IMR-90 (cell line): ENCODE results near the gene SLC25A51. TPM values are rescaled to one million over a fixed set of nuclear protein-coding genes. Genes with fewer than 3 reads are reported as not detected.

Source experiments
- ATAC-seq: fragments of 200-7000 bp; cut with Tn5 transposase; 2 replicates; pipeline ENCODE4 v1.9.1; 2020; ENCODE audit warnings: low read depth, mild to moderate bottlenecking, moderate library complexity
- BruUV-seq: library from RNA; stranded (reverse); fragments of 400-500 nt; replicated peaks from 2 replicates; lab custom pipeline; 2021; lab: Mats Ljungman, UMichigan
- CTCF ChIA-PET: fragments of 300-600 bp; formaldehyde crosslinking; extraction: SDS; loops from one replicate; lab custom pipeline; 2021; ENCODE audit warnings: antibody characterized with exemption; lab: Yijun Ruan, JAX
- POLR2A ChIA-PET: fragments of 300-600 bp; sonication (Branson Sonifier 250); formaldehyde crosslinking; loops from one replicate; lab custom pipeline; 2022; ENCODE audit warnings: antibody characterized with exemption; ENCODE audit not compliant: unreplicated experiment; lab: Charles Lee
- DNase-seq: peaks from one replicate; pipeline ENCODE4 v3.0.0; 2013
- H2AFZ ChIP-seq: replicated peaks from 2 replicates; pipeline ENCODE3; 2013; ENCODE audit warnings: low read length, mild to moderate bottlenecking; ENCODE audit not compliant: poor library complexity
- H2AK5ac ChIP-seq: 2 replicates; pipeline ENCODE4 v1.6.1; 2013; ENCODE audit warnings: low read depth, low read length, inconsistent platforms
- H2AK9ac ChIP-seq: replicated peaks from 2 replicates; pipeline ENCODE3; 2013; ENCODE audit warnings: mild to moderate bottlenecking, low read depth, low read length, moderate library complexity; ENCODE audit not compliant: poor library complexity
- H2BK120ac ChIP-seq: 2 replicates; pipeline ENCODE4 v1.6.1; 2013; ENCODE audit warnings: low read depth, low read length, inconsistent platforms
- H2BK15ac ChIP-seq: 3 replicates; pipeline ENCODE4 v1.6.1; 2013; ENCODE audit warnings: low read depth, low read length, inconsistent platforms
- H2BK20ac ChIP-seq: 2 replicates; pipeline ENCODE4 v1.6.1; 2013; ENCODE audit warnings: low read depth, mild to moderate bottlenecking, inconsistent platforms, low read length, moderate library complexity
- H2BK5ac ChIP-seq: 2 replicates; pipeline ENCODE4 v1.6.1; 2013; ENCODE audit warnings: mild to moderate bottlenecking, low read depth, low read length, inconsistent platforms; ENCODE audit not compliant: poor library complexity, severe bottlenecking
- H3K14ac ChIP-seq: replicated peaks from 2 replicates; pipeline ENCODE4 v1.6.1; 2013; ENCODE audit warnings: low read depth, low read length, inconsistent platforms
- H3K18ac ChIP-seq: 2 replicates; pipeline ENCODE4 v1.6.1; 2013; ENCODE audit warnings: low read depth, low read length, control low read depth
- H3K23ac ChIP-seq: 2 replicates; pipeline ENCODE4 v1.6.1; 2013; ENCODE audit warnings: low read depth, low read length, inconsistent platforms
- H3K27ac ChIP-seq: 2 replicates; pipeline ENCODE4 v1.5.1; 2013; ENCODE audit warnings: mild to moderate bottlenecking, control low read depth, low read length; ENCODE audit not compliant: insufficient read depth
- H3K27me3 ChIP-seq: 2 replicates; pipeline ENCODE4 v1.6.1; 2013; ENCODE audit warnings: low read length; ENCODE audit not compliant: control insufficient read depth, insufficient read depth
- H3K36me3 ChIP-seq: 2 replicates; pipeline ENCODE4 v1.6.1; 2013; ENCODE audit warnings: low read length, mixed read lengths; ENCODE audit not compliant: control insufficient read depth, insufficient read depth
- H3K4ac ChIP-seq: 2 replicates; pipeline ENCODE4 v1.6.1; 2013; ENCODE audit warnings: low read depth, low read length, inconsistent platforms
- H3K4me1 ChIP-seq: 2 replicates; pipeline ENCODE4 v1.6.1; 2013; ENCODE audit warnings: low read length, mixed read lengths; ENCODE audit not compliant: control insufficient read depth, insufficient read depth
- H3K4me2 ChIP-seq: 2 replicates; pipeline ENCODE4 v1.6.1; 2013; ENCODE audit warnings: low read depth, mild to moderate bottlenecking, control low read depth, low read length, moderate library complexity
- H3K4me3 ChIP-seq: 2 replicates; pipeline ENCODE4 v1.5.1; 2013; ENCODE audit warnings: low read depth, mild to moderate bottlenecking, control low read depth, low read length, moderate library complexity; ENCODE audit not compliant: insufficient read depth
- H3K56ac ChIP-seq: 2 replicates; pipeline ENCODE4 v1.6.1; 2013; ENCODE audit warnings: low read length, inconsistent platforms; ENCODE audit not compliant: insufficient read depth; ENCODE audit errors: extremely low read depth
- H3K79me1 ChIP-seq, 2 experiments: 2 replicates each; pipeline ENCODE4 v1.6.1; 2013; ENCODE audit warnings: low read length in 2 of 2, inconsistent platforms in 1 of 2, low read depth in 1 of 2
- H3K9ac ChIP-seq: 2 replicates; pipeline ENCODE4 v1.6.1; 2013; ENCODE audit warnings: low read depth, low read length, control low read depth
- H3K9me1 ChIP-seq: 2 replicates; pipeline ENCODE4 v1.6.1; 2013; ENCODE audit warnings: low read length, inconsistent platforms; ENCODE audit not compliant: insufficient read depth
- H3K9me3 ChIP-seq: 2 replicates; pipeline ENCODE4 v1.6.1; 2013; ENCODE audit warnings: low read length; ENCODE audit not compliant: control insufficient read depth, insufficient read depth
- H4K20me1 ChIP-seq: 2 replicates; pipeline ENCODE4 v1.6.1; 2013; ENCODE audit warnings: low read length, inconsistent platforms; ENCODE audit not compliant: insufficient read depth
- H4K5ac ChIP-seq: 2 replicates; pipeline ENCODE4 v1.6.1; 2013; ENCODE audit warnings: mild to moderate bottlenecking, low read depth, low read length, control low read depth
- H4K8ac ChIP-seq, 2 experiments: 2 replicates each; pipeline ENCODE4 v1.6.1; 2013; ENCODE audit warnings: low read depth in 2 of 2, low read length in 2 of 2, control low read depth in 1 of 2, inconsistent platforms in 1 of 2
- H4K91ac ChIP-seq: 2 replicates; pipeline ENCODE4 v1.6.1; 2013; ENCODE audit warnings: low read depth, low read length, inconsistent platforms; ENCODE audit not compliant: insufficient read depth
- CEBPB ChIP-seq: IDR thresholded peaks from 2 replicates; pipeline ENCODE4 v1.6.1; 2012; ENCODE audit warnings: low read depth, low read length, improper control_type of control experiment
- CHD1 ChIP-seq: IDR thresholded peaks from 2 replicates; pipeline ENCODE4 v1.6.1; 2012; ENCODE audit warnings: low read depth, low read length, improper control_type of control experiment
- MAFK ChIP-seq: IDR thresholded peaks from 2 replicates; pipeline ENCODE4 v1.6.1; 2012; ENCODE audit warnings: low read depth, low read length, improper control_type of control experiment
- MAZ ChIP-seq: IDR thresholded peaks from 2 replicates; pipeline ENCODE4 v1.6.1; 2012; ENCODE audit warnings: low read depth, mild to moderate bottlenecking, low read length, improper control_type of control experiment, moderate library complexity, borderline replicate concordance
- NFE2L2 ChIP-seq: fragments of 150-350 bp; IDR thresholded peaks from 2 replicates; pipeline ENCODE4 v1.6.1; 2016; ENCODE audit warnings: low read depth, mild to moderate bottlenecking, low read length
- RFX5 ChIP-seq: IDR thresholded peaks from 2 replicates; pipeline ENCODE4 v1.8.0; 2012; ENCODE audit warnings: low read depth, mild to moderate bottlenecking, low read length, moderate library complexity
- SMC3 ChIP-seq: fragments of 150-350 bp; IDR thresholded peaks from 2 replicates; pipeline ENCODE4 v1.6.1; 2016; ENCODE audit warnings: low read depth, mild to moderate bottlenecking, antibody characterized with exemption, low read length, moderate library complexity
- WGBS, 2 experiments: methylation state at CpG; one replicate each; pipeline versions ENCODE4 v1.1.5 to v1.1.7; 2013; ENCODE audit warnings: missing lambda C conversion rate in 2 of 2; ENCODE audit not compliant: insufficient read length in 1 of 2; ENCODE audit errors: extremely low coverage in 2 of 2; 5-methylcytosine and 5-hydroxymethylcytosine counted together
- dilution Hi-C: fragments of 300-500 bp; cut with HindIII; formaldehyde crosslinking; loops from one replicate; pipeline ENCODE4 v1.14.3; 2018; ENCODE audit warnings: low sequenced_read_pairs; ENCODE audit not compliant: unreplicated experiment
- in situ Hi-C: fragments of 300-500 bp; cut with MboI; formaldehyde crosslinking; loops from 3 replicates; pipeline ENCODE4 v1.14.3; 2019; ENCODE audit warnings: low sequenced_read_pairs, inconsistent platforms, mixed read lengths
- intact Hi-C: fragments of 100-400 bp; cut with micrococcal nuclease; formaldehyde crosslinking; loops from 2 replicates; pipeline ENCODE4 v1.10.0; 2022
- polyA plus RNA-seq, 3 experiments: library from polyadenylated mRNA; depleted of rRNA; stranded (reverse); fragments of >200 nt; gene quantifications; 2 replicates each; pipeline ENCODE4 v1.2.3, GENCODE V29; 2012; ENCODE audit warnings: low replicate concordance in 1 of 3
- total RNA-seq: library from RNA; depleted of rRNA; stranded (reverse); fragments of >200 nt; gene quantifications from 2 replicates; pipeline ENCODE4 v1.2.3, GENCODE V29; 2012
- TF ChIP-seq, protein P1 (sequence below): conservative IDR thresholded peaks from 2 replicates; pipeline ENCODE4 v1.5.1; 2012; ENCODE audit warnings: mild to moderate bottlenecking, low read depth, low read length, improper control_type of control experiment
- TF ChIP-seq, protein P2 (sequence below): fragments of 150-350 bp; IDR thresholded peaks from 2 replicates; pipeline ENCODE4 v1.6.1; 2016; ENCODE audit warnings: low read depth, mild to moderate bottlenecking, low read length, moderate library complexity, borderline replicate concordance

SLC25A51 gene
- total and polyA plus RNA-seq, 2 of the 4 experiments (the other 2 are of a cell fraction): 14.1 to 81.6 TPM

DNA sequence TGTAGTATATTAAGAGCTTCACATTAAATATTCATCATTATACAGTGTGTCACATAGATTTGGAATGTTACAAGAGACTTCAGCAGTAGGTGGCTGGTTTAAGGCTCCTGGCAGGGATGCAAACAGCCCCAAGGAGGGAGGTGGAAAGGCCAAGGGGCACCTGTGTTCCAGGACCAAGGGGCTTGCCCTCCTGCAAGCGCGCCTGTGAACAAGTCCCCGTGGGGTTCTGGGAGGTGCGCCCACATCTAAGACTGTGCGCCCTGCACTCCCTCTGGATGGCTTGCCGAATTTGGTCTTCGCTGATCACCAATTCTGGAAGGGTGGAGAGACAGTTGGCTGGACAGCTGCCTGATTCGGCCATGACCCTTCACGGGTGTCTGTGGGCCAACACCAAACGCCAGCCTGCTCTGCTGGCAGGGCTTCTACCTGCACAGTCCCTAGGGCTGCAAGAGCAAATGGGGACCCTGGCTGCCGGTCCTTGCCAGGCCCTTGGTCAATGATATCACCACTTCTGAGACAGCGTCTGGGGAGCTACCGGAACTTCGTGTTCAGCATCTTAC, 12.1 kb upstream of the SLC25A51 start:
- Histone ChIP-seq H2AK9ac (peak overlapping the region; percentile 9), H3K4ac (no peak overlapping the region), H2BK15ac (no peak overlapping the region), H2BK20ac (no peak overlapping the region), H3K9ac (no peak overlapping the region), H3K27ac (no peak overlapping the region), H3K4me3 (no peak overlapping the region), H3K18ac (no peak overlapping the region), H3K4me2 (no peak overlapping the region), H2BK120ac (no peak overlapping the region), H3K4me1 (peaks cover 14% of the 10 kb centered on the region), H4K91ac (no peak overlapping the region; the same call in 1 of the 2 replicates), H4K8ac (no peak overlapping the region), H2AK5ac (no peak overlapping the region), H3K9me1 (peaks cover 6% of the 10 kb centered on the region; the same call in 1 of the 2 replicates), H3K79me1 (peaks cover 17 to 55% of the 10 kb centered on the region in 2 experiments; a peak in 3 of 4 replicates), H2BK5ac (no peak overlapping the region), H4K20me1 (peaks cover 8% of the 10 kb centered on the region), H4K5ac (no peak overlapping the region), H3K56ac (no peak overlapping the region), H2AFZ (no peak overlapping the region), H3K9me3 (no peaks in the 10 kb centered on the region), H3K14ac (no peak overlapping the region), H3K27me3 (no peaks in the 10 kb centered on the region), H3K23ac (no peak overlapping the region), H3K36me3 (peaks cover 44% of the 10 kb centered on the region)
- whole genome bisulfite sequencing, 2 experiments: 73% methylated on average over 3 of the region's 14 CpGs; no CpG with 5 or more reads in 1 of the 2 experiments
- DNase-seq (no peak), ATAC-seq (no peak)
- POLR2A ChIA-PET: interaction anchor here (0.6 kb wide), 1 partner anchor 116 kb away, joined by 3 read pairs; no protein-coding TSS in a partner anchor
- in situ Hi-C loops (no loop called here), dilution Hi-C loops (loop anchor here (25.0 kb wide), 1 partner anchor 471 kb away; the partner anchor contains the start of gene ALDH1B1), intact Hi-C loops (no loop called here)
- TF ChIP-seq, protein P1, sequence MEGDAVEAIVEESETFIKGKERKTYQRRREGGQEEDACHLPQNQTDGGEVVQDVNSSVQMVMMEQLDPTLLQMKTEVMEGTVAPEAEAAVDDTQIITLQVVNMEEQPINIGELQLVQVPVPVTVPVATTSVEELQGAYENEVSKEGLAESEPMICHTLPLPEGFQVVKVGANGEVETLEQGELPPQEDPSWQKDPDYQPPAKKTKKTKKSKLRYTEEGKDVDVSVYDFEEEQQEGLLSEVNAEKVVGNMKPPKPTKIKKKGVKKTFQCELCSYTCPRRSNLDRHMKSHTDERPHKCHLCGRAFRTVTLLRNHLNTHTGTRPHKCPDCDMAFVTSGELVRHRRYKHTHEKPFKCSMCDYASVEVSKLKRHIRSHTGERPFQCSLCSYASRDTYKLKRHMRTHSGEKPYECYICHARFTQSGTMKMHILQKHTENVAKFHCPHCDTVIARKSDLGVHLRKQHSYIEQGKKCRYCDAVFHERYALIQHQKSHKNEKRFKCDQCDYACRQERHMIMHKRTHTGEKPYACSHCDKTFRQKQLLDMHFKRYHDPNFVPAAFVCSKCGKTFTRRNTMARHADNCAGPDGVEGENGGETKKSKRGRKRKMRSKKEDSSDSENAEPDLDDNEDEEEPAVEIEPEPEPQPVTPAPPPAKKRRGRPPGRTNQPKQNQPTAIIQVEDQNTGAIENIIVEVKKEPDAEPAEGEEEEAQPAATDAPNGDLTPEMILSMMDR: no peak
- TF ChIP-seq MAFK (no peak), SMC3 (no peak), RFX5 (no peak), CEBPB (no peak), NFE2L2 (no peak), CHD1 (no peak), MAZ (no peak)
- TF ChIP-seq, protein P2, sequence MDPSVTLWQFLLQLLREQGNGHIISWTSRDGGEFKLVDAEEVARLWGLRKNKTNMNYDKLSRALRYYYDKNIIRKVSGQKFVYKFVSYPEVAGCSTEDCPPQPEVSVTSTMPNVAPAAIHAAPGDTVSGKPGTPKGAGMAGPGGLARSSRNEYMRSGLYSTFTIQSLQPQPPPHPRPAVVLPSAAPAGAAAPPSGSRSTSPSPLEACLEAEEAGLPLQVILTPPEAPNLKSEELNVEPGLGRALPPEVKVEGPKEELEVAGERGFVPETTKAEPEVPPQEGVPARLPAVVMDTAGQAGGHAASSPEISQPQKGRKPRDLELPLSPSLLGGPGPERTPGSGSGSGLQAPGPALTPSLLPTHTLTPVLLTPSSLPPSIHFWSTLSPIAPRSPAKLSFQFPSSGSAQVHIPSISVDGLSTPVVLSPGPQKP: no peak
- no TSS peak for BruUV-seq
- CTCF ChIA-PET: no interaction called here
